Endothelial cell of coronary artery (primary cell): Measurements from ENCODE around the gene ZNF625. TPM values are rescaled to one million over a fixed set of nuclear protein-coding genes. Genes with fewer than 3 reads are reported as not detected.

Experiments used
- total RNA-seq: library from RNA; depleted of rRNA; stranded (reverse); fragments of >200 nt; gene quantifications from 2 replicates; pipeline ENCODE4 v1.2.3, GENCODE V29; 2014

The ZNF625 gene
- total RNA-seq: 10.4 and 10.5 TPM in 2 replicates

DNA sequence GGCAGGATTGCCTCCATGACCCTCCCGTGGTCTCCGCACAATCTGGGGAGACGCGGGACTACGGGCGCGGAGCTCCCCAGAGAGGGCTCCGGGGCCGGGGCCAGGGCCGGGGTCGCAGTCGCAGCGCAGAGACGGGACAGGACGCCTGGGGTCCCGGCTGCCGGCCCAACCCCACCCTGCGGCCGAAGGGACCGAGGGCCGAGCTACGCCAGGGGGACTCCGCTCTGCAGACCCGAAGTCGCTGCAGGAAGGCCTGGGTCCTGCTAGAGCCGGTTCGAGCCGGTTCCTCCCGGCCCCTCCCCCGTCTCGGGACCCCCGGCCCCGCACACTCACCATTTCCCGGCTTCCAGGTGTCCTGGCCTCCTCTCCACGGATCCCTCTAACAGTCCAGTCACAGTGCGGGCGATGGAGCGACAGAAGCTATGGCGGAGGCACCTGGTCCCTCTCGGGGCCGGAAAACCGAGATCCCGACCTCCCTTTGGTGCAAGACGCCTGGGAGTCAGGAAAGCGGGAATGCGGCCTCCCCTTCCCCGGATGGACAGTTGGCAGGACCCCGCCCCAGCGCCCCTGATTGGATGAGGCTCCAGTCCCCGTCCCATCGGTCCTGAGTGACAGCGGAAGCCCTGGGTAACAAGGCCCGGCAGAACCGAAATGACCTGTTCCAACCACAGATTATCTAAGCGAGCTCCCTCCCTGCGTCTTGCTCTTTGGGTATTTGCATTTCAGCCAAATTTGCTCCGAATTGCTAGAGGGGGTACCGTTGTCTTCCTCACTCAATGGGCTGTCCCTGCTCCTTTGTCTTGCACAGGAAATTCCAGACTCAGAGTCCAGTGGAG lies at the start of gene ZNF625:
Gene ZNF625, minus strand, starts transcription at position 512 of the 836 bp plus-strand sequence. Its CDS starts 176 bp downstream, at position 336.

DNA sequence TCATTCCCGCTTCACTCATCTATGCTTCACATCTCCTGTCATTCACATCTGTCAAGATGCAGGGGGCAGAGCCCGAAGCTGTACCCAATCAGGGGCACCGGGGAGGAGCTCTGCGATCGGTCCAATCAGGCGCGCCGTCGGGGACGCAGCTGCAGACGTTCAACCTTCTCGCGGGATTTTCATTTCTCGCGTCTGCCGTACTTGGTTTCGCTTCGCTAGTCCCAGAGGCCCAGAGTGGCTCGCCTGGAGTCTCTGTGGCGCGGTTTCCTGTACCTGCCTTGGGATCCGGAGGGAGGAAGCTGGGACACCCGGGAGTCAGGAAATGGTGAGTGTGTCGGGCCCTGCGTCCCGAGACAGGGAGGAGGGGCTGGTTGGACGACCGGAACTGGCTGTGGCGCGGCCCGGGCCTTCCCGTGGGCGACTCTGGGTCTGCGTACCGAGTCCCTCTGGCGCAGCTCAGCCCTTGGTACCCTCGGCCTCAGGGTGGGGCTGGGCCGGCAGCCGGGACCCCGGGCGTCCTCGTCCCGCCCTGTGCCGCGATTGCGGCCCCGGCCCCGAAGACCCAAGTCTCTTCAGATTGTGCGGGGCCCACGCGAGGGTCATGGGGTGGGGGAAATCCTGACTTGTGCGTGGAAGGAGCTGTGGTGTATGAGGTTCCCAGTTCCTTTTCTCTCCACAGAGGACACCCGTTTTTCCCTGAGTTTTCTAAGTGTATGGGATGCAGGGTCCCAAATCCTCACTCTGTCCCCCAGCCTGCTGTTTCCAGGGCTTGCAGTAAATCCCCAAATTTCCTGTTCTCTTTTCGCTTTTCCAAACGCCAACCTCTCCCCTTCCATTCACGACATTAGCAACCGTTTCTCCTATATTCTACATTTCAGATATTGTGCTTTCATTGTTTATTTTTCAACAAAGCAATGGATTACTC lies 6.6 kb upstream of the ZNF625 start, which contains the start of gene ZNF136:
Gene ZNF136, plus strand, starts transcription at position 215 of the 925 bp plus-strand sequence. Its CDS starts 108 bp downstream, at position 323.

DNA sequence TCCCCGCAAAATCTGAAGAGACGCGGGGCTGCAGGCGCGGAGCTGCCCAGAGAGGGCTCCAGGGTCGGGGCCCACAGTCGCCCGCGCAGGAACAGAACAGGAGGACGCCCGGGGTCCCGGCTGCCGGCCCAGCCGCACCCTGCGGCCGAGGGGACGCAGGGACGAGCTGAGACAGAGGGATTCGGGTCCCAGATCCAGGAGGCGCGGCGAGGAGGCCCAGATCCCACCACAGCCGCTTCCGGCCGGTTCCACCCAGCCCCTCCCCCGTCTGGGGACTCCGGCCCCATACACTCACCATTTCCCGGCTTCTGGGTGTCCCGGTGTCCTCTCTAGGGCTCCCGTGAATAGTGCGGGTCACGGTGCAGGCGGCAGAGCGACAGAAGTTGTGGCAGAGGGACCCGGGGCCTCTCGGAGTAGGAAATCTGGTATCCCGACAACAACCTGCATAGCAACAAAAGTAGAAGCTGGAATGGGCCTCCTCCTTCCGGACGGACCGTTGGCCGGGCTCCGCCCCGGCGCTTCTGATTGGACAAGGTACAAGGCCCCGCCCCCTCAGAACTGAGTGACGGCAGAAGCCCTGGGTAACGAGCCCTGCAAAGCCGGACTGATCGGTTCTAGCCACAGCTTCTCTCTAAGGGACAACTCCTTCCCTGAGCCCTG lies 16.5 kb downstream of the ZNF625 start, which contains the start of gene ZNF20:
Gene ZNF20, minus strand, starts transcription at position 466 of the 660 bp plus-strand sequence. Its CDS starts 168 bp downstream, at position 298.

Other genes starting within 250 kb of the ZNF625 start
- 5.7 and 6.7 TPM in 2 replicates for gene ZNF700, start 231.6 kb downstream of the ZNF625 start, total RNA-seq
- 0.36 and 0.75 TPM in 2 replicates for gene ZNF763, start 191.7 kb downstream of the ZNF625 start, total RNA-seq
- 1.7 and 2.8 TPM in 2 replicates for gene ZNF433, start 121.1 kb downstream of the ZNF625 start, total RNA-seq
- 0.18 and 0.19 TPM in 2 replicates for gene ZNF878, start 103.8 kb downstream of the ZNF625 start, total RNA-seq
- 1.1 and 2.8 TPM in 2 replicates for gene ZNF844, start 92.0 kb downstream of the ZNF625 start, total RNA-seq
- 2.4 and 3.5 TPM in 2 replicates for gene ZNF20, start 16.4 kb downstream of the ZNF625 start, total RNA-seq
- gene ZNF136, start 6.4 kb upstream of the ZNF625 start, total RNA-seq: 5.1 and 8.8 TPM in 2 replicates
- gene ZNF44, start 138.1 kb upstream of the ZNF625 start, total RNA-seq: 5.0 and 6.9 TPM in 2 replicates
- 0.45 and 2.1 TPM in 2 replicates for gene ZNF563, start 176.9 kb upstream of the ZNF625 start, total RNA-seq
- 0.81 and 1.8 TPM in 2 replicates for gene ZNF442, start 208.9 kb upstream of the ZNF625 start, total RNA-seq
- 3.7 and 4.4 TPM in 2 replicates for gene ZNF799, start 244.5 kb upstream of the ZNF625 start, total RNA-seq